OCI-LY1 (cell line): ENCODE data around the gene AQP1.

Experiments
- EZH2 ChIP-seq: fragments of 200-600 bp; sonication (generic), shearing (Covaris generic); IDR thresholded peaks from 2 replicates; pipeline ENCODE4 v1.8.0; 2017; ENCODE audit warnings: borderline replicate concordance, mixed run types, mild to moderate bottlenecking, antibody characterized with exemption, low read length, moderate library complexity, mixed read lengths
- TF ChIP-seq, protein P1 (sequence below): fragments of 200-600 bp; sonication (generic), shearing (Covaris generic); IDR thresholded peaks from 2 replicates; pipeline ENCODE4 v1.5.1; 2017; ENCODE audit warnings: mild to moderate bottlenecking, antibody characterized with exemption, low read length, moderate library complexity, mixed read lengths

GRCh38 chr7:30906515-30907240, 5.0 kb upstream of the AQP1 start:
- TF ChIP-seq, protein P1, sequence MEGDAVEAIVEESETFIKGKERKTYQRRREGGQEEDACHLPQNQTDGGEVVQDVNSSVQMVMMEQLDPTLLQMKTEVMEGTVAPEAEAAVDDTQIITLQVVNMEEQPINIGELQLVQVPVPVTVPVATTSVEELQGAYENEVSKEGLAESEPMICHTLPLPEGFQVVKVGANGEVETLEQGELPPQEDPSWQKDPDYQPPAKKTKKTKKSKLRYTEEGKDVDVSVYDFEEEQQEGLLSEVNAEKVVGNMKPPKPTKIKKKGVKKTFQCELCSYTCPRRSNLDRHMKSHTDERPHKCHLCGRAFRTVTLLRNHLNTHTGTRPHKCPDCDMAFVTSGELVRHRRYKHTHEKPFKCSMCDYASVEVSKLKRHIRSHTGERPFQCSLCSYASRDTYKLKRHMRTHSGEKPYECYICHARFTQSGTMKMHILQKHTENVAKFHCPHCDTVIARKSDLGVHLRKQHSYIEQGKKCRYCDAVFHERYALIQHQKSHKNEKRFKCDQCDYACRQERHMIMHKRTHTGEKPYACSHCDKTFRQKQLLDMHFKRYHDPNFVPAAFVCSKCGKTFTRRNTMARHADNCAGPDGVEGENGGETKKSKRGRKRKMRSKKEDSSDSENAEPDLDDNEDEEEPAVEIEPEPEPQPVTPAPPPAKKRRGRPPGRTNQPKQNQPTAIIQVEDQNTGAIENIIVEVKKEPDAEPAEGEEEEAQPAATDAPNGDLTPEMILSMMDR: no peak
- TF ChIP-seq EZH2: no peak
